22Rv1 (cell line): ENCODE measurements around the gene B4GALT3.

ENCODE experiments used
- CTCF ChIP-seq: fragments of 450-650 bp; IDR thresholded peaks from 2 replicates; pipeline ENCODE4 v1.5.1; 2017; ENCODE audit warnings: mild to moderate bottlenecking
- ZFX ChIP-seq: fragments of 450-650 bp; IDR thresholded peaks from 2 replicates; pipeline ENCODE4 v1.6.1; 2017; ENCODE audit warnings: antibody characterized with exemption, borderline replicate concordance

DNA sequence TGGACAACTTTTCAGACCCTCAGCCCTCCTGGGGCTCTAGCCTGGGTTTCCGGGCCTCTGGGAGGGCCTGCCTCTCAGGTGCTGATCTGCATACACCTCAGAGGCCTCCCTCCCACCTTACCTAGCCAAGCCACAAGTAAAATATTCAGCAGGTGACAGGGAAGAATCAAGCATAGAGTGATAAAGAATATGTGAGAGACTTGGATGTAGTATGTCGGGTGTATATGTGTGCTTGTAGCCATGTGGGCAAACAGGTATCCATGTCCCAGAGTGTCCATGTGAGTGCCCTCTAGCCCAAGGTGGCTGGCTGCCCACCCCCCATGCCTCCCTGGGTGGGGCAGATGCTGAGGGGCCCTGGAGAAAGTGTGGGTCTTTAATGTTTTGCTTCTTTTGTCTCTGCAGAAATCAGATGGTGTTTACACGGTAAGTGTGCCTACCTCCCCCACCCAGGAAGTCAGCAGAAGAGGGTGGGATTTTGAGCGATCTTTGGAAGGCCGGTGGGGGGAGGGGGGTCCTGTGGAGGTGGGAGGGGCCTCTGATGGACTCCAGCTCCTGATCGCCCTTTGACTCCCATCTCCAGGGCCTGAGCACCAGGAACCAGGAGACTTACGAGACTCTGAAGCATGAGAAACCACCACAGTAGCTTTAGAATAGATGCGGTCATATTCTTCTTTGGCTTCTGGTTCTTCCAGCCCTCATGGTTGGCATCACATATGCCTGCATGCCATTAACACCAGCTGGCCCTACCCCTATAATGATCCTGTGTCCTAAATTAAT lies 41.2 kb upstream of the B4GALT3 start:
- TF ChIP-seq CTCF (no peak), ZFX (no peak)
